Thoracic aorta (tissue), 2 donors: ENCODE results near the gene FAM193A. TPM values are rescaled to one million over a fixed set of nuclear protein-coding genes. Genes with fewer than 3 reads are reported as not detected.
"Not testable (repeated sequence)": the region's sequence is repeated elsewhere in the genome, so short reads cannot be mapped to it uniquely, and the experiment has no call there.

Experiments
- ATAC-seq: fragments of 150-250 bp; one replicate; pipeline ENCODE4 v1.8.0; 2017; ENCODE audit warnings: low read depth; ENCODE audit not compliant: insufficient number of reproducible peaks, low FRiP score
- DNase-seq: peaks from one replicate; pipeline ENCODE4 v3.0.0-alpha.2; 2020; ENCODE audit warnings: low spot score
- H3K27ac ChIP-seq, 2 donors: fragments of 200-600 bp; sonication (generic); 1 replicate in 1 of 2; 2 replicates in 1 of 2; pipeline ENCODE4 v1.5.1; 2016; ENCODE audit warnings: mild to moderate bottlenecking in 2 of 2, moderate library complexity in 2 of 2
- H3K27me3 ChIP-seq: fragments of 200-600 bp; sonication (generic); replicated peaks from 2 replicates; pipeline ENCODE4 v1.6.0; 2016; ENCODE audit warnings: mild to moderate bottlenecking; ENCODE audit not compliant: insufficient read depth
- H3K36me3 ChIP-seq: fragments of 200-600 bp; sonication (generic); one replicate; pipeline ENCODE4 v1.5.1; 2016
- H3K4me1 ChIP-seq, 2 donors: fragments of 200-600 bp; sonication (generic); 1 replicate in 1 of 2; 2 replicates in 1 of 2; pipeline versions ENCODE4 v1.5.1 to v1.6.0; 2016; ENCODE audit warnings: low read depth in 2 of 2, mild to moderate bottlenecking in 1 of 2; ENCODE audit not compliant: control insufficient read depth in 1 of 2
- H3K4me3 ChIP-seq: fragments of 200-600 bp; sonication (generic); 2 replicates; pipeline ENCODE4 v1.5.1; 2016; ENCODE audit warnings: mild to moderate bottlenecking
- H3K9me3 ChIP-seq: fragments of 200-600 bp; sonication (generic); 2 replicates; pipeline ENCODE4 v1.5.1; 2016
- CTCF ChIP-seq: fragments of 200-600 bp; sonication (generic); IDR thresholded peaks from one replicate; pipeline ENCODE4 v1.5.1; 2019; ENCODE audit warnings: antibody characterized with exemption
- total RNA-seq, 2 donors: library from RNA; depleted of rRNA; stranded (reverse); fragments of >200 nt; gene quantifications; one replicate each; pipeline versions ENCODE4 v1.1.0 to v1.2.3, GENCODE V29; 2016

Gene FAM193A
- total RNA-seq, 2 donors from 2014 or later = 22.3 to 42.9 TPM

GRCh38 chr4:2634014-2634413 lies 97.6 kb downstream of the FAM193A start:
- TF ChIP-seq CTCF = no peak
- Histone ChIP-seq H3K27me3 (no peaks in the 10 kb centered on the region), H3K27ac (no peak overlapping the region), H3K9me3 (no peaks in the 10 kb centered on the region), H3K4me3 (no peak overlapping the region), H3K4me1 (no peaks in the 10 kb centered on the region), H3K36me3 (peaks cover 47% of the 10 kb centered on the region)
- ATAC-seq (no peak), DNase-seq (no peak)

- DNase-seq = no peak
- no peaks in the 10 kb centered on the region for H3K9me3 ChIP-seq
- H3K27ac ChIP-seq = no peak overlapping the region
- no peak for ATAC-seq
- H3K4me3 ChIP-seq = no peak overlapping the region
- TF ChIP-seq CTCF = no peak
- H3K36me3 ChIP-seq = peaks cover 47% of the 10 kb centered on the region
- H3K4me1 ChIP-seq = no peaks in the 10 kb centered on the region
- no peaks in the 10 kb centered on the region for H3K27me3 ChIP-seq
Observed at GRCh38 chr4:2636331-2636730, 99.9 kb downstream of the FAM193A start.

GRCh38 chr4:2636994-2637393 lies 100.5 kb downstream of the FAM193A start:
- not testable (repeated sequence) for H3K4me1 ChIP-seq, DNase-seq, H3K27ac ChIP-seq, H3K27me3 ChIP-seq, ATAC-seq, H3K4me3 ChIP-seq, H3K9me3 ChIP-seq
- peaks cover 43% of the 10 kb centered on the region for H3K36me3 ChIP-seq

GRCh38 chr4:2637956-2638552 lies 101.6 kb downstream of the FAM193A start:
- no peak for TF ChIP-seq CTCF
- ATAC-seq = no peak
- Histone ChIP-seq H3K9me3 (no peaks in the 10 kb centered on the region), H3K27ac (no peak overlapping the region), H3K27me3 (no peaks in the 10 kb centered on the region), H3K36me3 (peaks cover 37% of the 10 kb centered on the region), H3K4me1 (no peaks in the 10 kb centered on the region), H3K4me3 (no peak overlapping the region)
- DNase-seq = no peak

GRCh38 chr4:2638730-2639129 lies 102.3 kb downstream of the FAM193A start:
- no peak for TF ChIP-seq CTCF
- H3K27ac ChIP-seq = no peak overlapping the region
- no peak overlapping the region for H3K4me3 ChIP-seq
- no peak for DNase-seq
- H3K27me3 ChIP-seq = no peaks in the 10 kb centered on the region
- no peaks in the 10 kb centered on the region for H3K9me3 ChIP-seq
- H3K36me3 ChIP-seq = peaks cover 38% of the 10 kb centered on the region
- no peaks in the 10 kb centered on the region for H3K4me1 ChIP-seq
- ATAC-seq = no peak

GRCh38 chr4:2642968-2643367 lies 106.5 kb downstream of the FAM193A start:
- Histone ChIP-seq H3K27me3 (no peaks in the 10 kb centered on the region), H3K9me3 (no peaks in the 10 kb centered on the region), H3K4me1 (no peaks in the 10 kb centered on the region), H3K27ac (no peak overlapping the region), H3K4me3 (no peak overlapping the region), H3K36me3 (peaks cover 51% of the 10 kb centered on the region)
- TF ChIP-seq CTCF = no peak
- ATAC-seq (no peak), DNase-seq (no peak)
